ENCODE data around the gene APBA2. TPM values are rescaled to one million over a fixed set of nuclear protein-coding genes. Genes with fewer than 3 reads are reported as not detected.

APBA2 gene
- total and polyA plus RNA-seq, 12 donors, result 0.16 to 0.85 (median 0.46) TPM

- Histone ChIP-seq H3K27me3 (peaks cover 0 to 13% (median 0%) of the 10 kb centered on the region in 7 donors), H3K27ac (peak overlapping the region in 1 of 10 donors; percentile 36)
- TF ChIP-seq CTCF (IDR thresholded peaks at IDR 0.05), result no peak
These were observed 51.5 kb downstream of the APBA2 start for GRCh38 chr15:28937271-28937670.

GRCh38 chr15:28942046-28942445 is 56.3 kb downstream of the APBA2 start:
- intact Hi-C loops (cut with DNase I), result loop anchor here in 1 of 10 donors (5.0 kb wide), 1 partner anchor 35 kb away; no protein-coding TSS in a partner anchor
- Histone ChIP-seq H3K36me3 (no peaks in the 10 kb centered on the region), H3K4me3 (no peak overlapping the region), H3K27me3 (peaks cover 0 to 4% (median 0%) of the 10 kb centered on the region in 7 donors), H3K4me1 (no peaks in the 10 kb centered on the region), H3K27ac (no peak overlapping the region), H3K9me3 (peaks cover 0 to 8% (median 0%) of the 10 kb centered on the region in 11 donors)
- WGBS, 2 donors, result 73 to 77% methylated on average over 10 of the region's 10 CpGs
- DNase-seq (no peak), ATAC-seq (peak in 1 of 8 donors; percentile 16)
- no peak for TF ChIP-seq CTCF (IDR thresholded peaks at IDR 0.05)

More at GRCh38 chr15:28937271-28937670, 51.5 kb downstream of the APBA2 start:
- 82 to 89% methylated on average over 8 of the region's 8 CpGs for WGBS, 2 donors
- Histone ChIP-seq H3K9me3 (peaks cover 0 to 3% (median 0%) of the 10 kb centered on the region in 11 donors), H3K4me1 (peaks cover 0 to 11% (median 0%) of the 10 kb centered on the region in 9 donors), H3K4me3 (no peak overlapping the region), H3K36me3 (no peaks in the 10 kb centered on the region)
- intact Hi-C loops (cut with DNase I), result no loop called here
- DNase-seq (no peak), ATAC-seq (no peak)

- TF ChIP-seq CTCF (IDR thresholded peaks at IDR 0.05), result no peak
- Histone ChIP-seq H3K4me1 (no peaks in the 10 kb centered on the region), H3K36me3 (no peaks in the 10 kb centered on the region), H3K9me3 (peaks cover 0 to 8% (median 0%) of the 10 kb centered on the region in 11 donors), H3K4me3 (no peak overlapping the region), H3K27me3 (peaks cover 0 to 4% (median 0%) of the 10 kb centered on the region in 7 donors), H3K27ac (no peak overlapping the region)
- ATAC-seq, result no peak
- WGBS, 2 donors, result 89 to 94% methylated on average over 15 of the region's 15 CpGs
- DNase-seq, result no peak
- intact Hi-C loops (cut with DNase I), result loop anchor here in 1 of 10 donors (5.0 kb wide), 1 partner anchor 35 kb away; no protein-coding TSS in a partner anchor
These were observed 56.8 kb downstream of the APBA2 start for GRCh38 chr15:28942571-28942970.

GRCh38 chr15:28943146-28943545 is 57.4 kb downstream of the APBA2 start:
- 89 to 94% methylated on average over 8 of the region's 8 CpGs for WGBS, 2 donors
- Histone ChIP-seq H3K27ac (no peak overlapping the region), H3K36me3 (no peaks in the 10 kb centered on the region), H3K9me3 (peaks cover 0 to 8% (median 0%) of the 10 kb centered on the region in 11 donors), H3K4me3 (no peak overlapping the region), H3K27me3 (peaks cover 0 to 4% (median 0%) of the 10 kb centered on the region in 7 donors), H3K4me1 (no peaks in the 10 kb centered on the region)
- TF ChIP-seq CTCF (IDR thresholded peaks at IDR 0.05), result no peak
- DNase-seq, result no peak
- intact Hi-C loops (cut with DNase I), result loop anchor here in 1 of 10 donors (5.0 kb wide), 1 partner anchor 36 kb away; no protein-coding TSS in a partner anchor
- ATAC-seq, result no peak

Measured in heart right ventricle (tissue), 16 donors.